Measurements from ENCODE around the gene UGCG. TPM values are rescaled to one million over a fixed set of nuclear protein-coding genes. Genes with fewer than 3 reads are reported as not detected.
A peak's percentile ranks its signal among the peaks of the same experiment; 100 is the strongest.

The UGCG gene
- 10 to 100 TPM; 29.0 to 38.6 TPM for total RNA-seq
- 13.3 TPM for polyA plus RNA-seq (ENCODE audit: insufficient read depth, low read depth, low replicate concordance)
- long read RNA-seq, donor 1, full-length matches to known transcripts = 10 of 19 reads
- long read RNA-seq, donor 1, partial matches to known transcripts = 9 of 19 reads
- long read RNA-seq, donor 1, other reads (novel, unspliced or antisense) = 0 of 19 reads
- long read RNA-seq, donor 2, full-length matches to known transcripts = 10 of 23 reads
- long read RNA-seq, donor 2, partial matches to known transcripts = 13 of 23 reads
- long read RNA-seq, donor 2, other reads (novel, unspliced or antisense) = 0 of 23 reads

- TF ChIP-seq POLR2A (IDR thresholded peaks at IDR 0.05) = peak; percentile 70
- TF ChIP-seq CTCF (IDR thresholded peaks at IDR 0.05) = no peak
- peak within 1 kb of the TSS; percentile 86 to 96 for H3K4me3 ChIP-seq
- WGBS, 2 donors = 0% methylated on average over 8 to 71 of the region's 84 CpGs
These were observed at the start of gene UGCG for GRCh38 chr9:111895996-111896941. Gene UGCG (plus strand): TSS chr9:111896814. CDS start chr9:111897216, 402 bp downstream.

GRCh38 chr9:111851553-111851952 is 45.1 kb upstream of the UGCG start:
- no peaks in the 10 kb centered on the region for H3K36me3 ChIP-seq (ENCODE audit: low read depth, missing control alignments)
- H3K27ac ChIP-seq = no peak overlapping the region
- no peaks in the 10 kb centered on the region for H3K9me3 ChIP-seq
- WGBS, 2 donors = 51 to 56% methylated on average over 2 of the region's 2 CpGs
- DNase-seq = no peak
- no peak for TF ChIP-seq POLR2A (IDR thresholded peaks at IDR 0.05)
- H3K4me3 ChIP-seq = no peak overlapping the region
- intact Hi-C loops (cut with DNase I; ENCODE audit: low total_unique reads) = no loop called here
- H3K4me1 ChIP-seq = no peaks in the 10 kb centered on the region
- H3K27me3 ChIP-seq = no peaks in the 10 kb centered on the region

More at GRCh38 chr9:111895996-111896941, at the start of gene UGCG:
- H3K27ac ChIP-seq = peak within 1 kb of the TSS; percentile 96 to 97
- H3K27me3 ChIP-seq = no peaks in the 10 kb centered on the region
- peak; percentile 90 for DNase-seq
- H3K4me1 ChIP-seq = peaks cover 25% of the 10 kb centered on the region
- H3K36me3 ChIP-seq (ENCODE audit: low read depth, missing control alignments) = no peaks in the 10 kb centered on the region
- intact Hi-C loops (cut with DNase I; ENCODE audit: low total_unique reads) = loop anchor here (10.0 kb wide), 1 partner anchor 169 kb away; no protein-coding TSS in a partner anchor
- H3K9me3 ChIP-seq = no peaks in the 10 kb centered on the region

- TF ChIP-seq CTCF (IDR thresholded peaks at IDR 0.05) = no peak
- TF ChIP-seq POLR2A (IDR thresholded peaks at IDR 0.05) = no peak
- no peaks in the 10 kb centered on the region for H3K36me3 ChIP-seq (ENCODE audit: low read depth, missing control alignments)
These were observed 44.3 kb upstream of the UGCG start for GRCh38 chr9:111852291-111852690.

DNA sequence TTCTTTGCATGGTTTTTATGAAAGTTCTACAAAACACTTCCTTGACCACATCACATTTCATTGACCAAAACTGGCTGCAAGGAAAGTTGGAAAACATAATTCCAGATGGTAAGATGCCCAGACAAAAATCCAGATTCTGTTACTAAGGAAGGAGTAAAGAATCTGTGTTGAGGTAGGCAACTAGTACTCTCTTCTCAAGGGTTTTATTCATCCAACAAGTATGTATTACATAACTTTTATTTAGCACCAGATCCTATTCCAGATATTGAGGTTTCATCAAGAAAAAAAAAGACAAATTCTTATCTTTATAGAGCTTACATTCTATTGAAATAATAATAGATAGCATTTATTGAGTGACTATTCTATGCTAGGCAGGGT is 43.2 kb upstream of the UGCG start:
- intact Hi-C loops (cut with DNase I; ENCODE audit: low total_unique reads) = no loop called here
- Histone ChIP-seq H3K4me3 (no peak overlapping the region), H3K27me3 (no peaks in the 10 kb centered on the region), H3K4me1 (no peaks in the 10 kb centered on the region), H3K27ac (no peak overlapping the region), H3K36me3 (ENCODE audit: low read depth, missing control alignments) (no peaks in the 10 kb centered on the region), H3K9me3 (no peaks in the 10 kb centered on the region)
- TF ChIP-seq CTCF (IDR thresholded peaks at IDR 0.05) = no peak
- no peak for TF ChIP-seq POLR2A (IDR thresholded peaks at IDR 0.05)
- DNase-seq = no peak

More at GRCh38 chr9:111852291-111852690, 44.3 kb upstream of the UGCG start:
- H3K27ac ChIP-seq = no peak overlapping the region
- H3K4me1 ChIP-seq = no peaks in the 10 kb centered on the region
- DNase-seq = no peak
- intact Hi-C loops (cut with DNase I; ENCODE audit: low total_unique reads) = no loop called here
- 97 to 100% methylated on average over 1 of the region's 1 CpG for WGBS, 2 donors
- no peaks in the 10 kb centered on the region for H3K27me3 ChIP-seq
- H3K9me3 ChIP-seq = no peaks in the 10 kb centered on the region
- H3K4me3 ChIP-seq = no peak overlapping the region

DNA sequence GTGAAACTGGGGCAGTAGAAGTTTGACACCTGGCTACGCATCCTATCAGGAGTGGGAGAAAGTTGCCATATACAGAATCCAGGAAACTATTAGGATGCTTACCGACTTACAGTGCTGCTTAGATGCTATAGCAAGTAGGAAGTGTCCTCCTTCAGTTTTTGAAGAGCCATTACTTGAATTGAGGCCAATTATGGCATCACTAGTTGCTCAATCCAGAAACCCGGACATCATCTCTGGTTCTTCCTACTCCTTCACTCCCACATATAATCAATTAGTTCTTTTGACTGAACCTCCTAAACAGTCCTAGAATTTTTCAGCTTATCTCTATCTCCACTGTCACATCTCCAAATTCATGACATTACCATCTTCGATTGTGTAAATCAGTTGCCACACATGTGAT is 41.8 kb upstream of the UGCG start:
- intact Hi-C loops (cut with DNase I; ENCODE audit: low total_unique reads) = no loop called here
- no peak for DNase-seq
- Histone ChIP-seq H3K36me3 (ENCODE audit: low read depth, missing control alignments) (no peaks in the 10 kb centered on the region), H3K4me1 (no peaks in the 10 kb centered on the region), H3K27me3 (no peaks in the 10 kb centered on the region), H3K4me3 (no peak overlapping the region), H3K9me3 (no peaks in the 10 kb centered on the region), H3K27ac (no peak overlapping the region)
- WGBS, 2 donors = 76 to 78% methylated on average over 4 of the region's 4 CpGs
- TF ChIP-seq POLR2A (IDR thresholded peaks at IDR 0.05) = no peak
- TF ChIP-seq CTCF (IDR thresholded peaks at IDR 0.05) = no peak

Data from testis (tissue), 5 donors.